Brain microvascular endothelial cell (primary cell): ENCODE measurements around the gene PAPPA2.
A peak's percentile ranks its signal among the peaks of the same experiment; 100 is the strongest.
"Not testable (repeated sequence)": the region's sequence is repeated elsewhere in the genome, so short reads cannot be mapped to it uniquely, and the experiment has no call there.

Experiments
- DNase-seq: peaks from one replicate; pipeline ENCODE4 v3.0.0-alpha.2; 2020
- H3K27ac ChIP-seq: fragments of 250-450 bp; sonication (Bioruptor Pico); 2 replicates; pipeline ENCODE4 v1.5.1; 2020; ENCODE audit warnings: mild to moderate bottlenecking, moderate library complexity
- H3K27me3 ChIP-seq: fragments of 250-450 bp; sonication (Bioruptor Pico); replicated peaks from 2 replicates; pipeline ENCODE4 v1.5.1; 2020; ENCODE audit warnings: mild to moderate bottlenecking
- H3K36me3 ChIP-seq: fragments of 250-450 bp; sonication (Bioruptor Pico); replicated peaks from 2 replicates; pipeline ENCODE4 v1.5.1; 2020; ENCODE audit warnings: mild to moderate bottlenecking
- H3K4me3 ChIP-seq: 2 replicates; pipeline ENCODE4 v1.5.1; 2011; ENCODE audit warnings: low read depth, mild to moderate bottlenecking, control low read depth, low read length, moderate library complexity
- in situ Hi-C: cut with HindIII; loops from 2 replicates; pipeline ENCODE4 v1.10.0; 2017; ENCODE audit warnings: low sequenced_read_pairs, low pct_ligation_motif_present
- TF ChIP-seq, protein P1 (sequence below): IDR thresholded peaks from 2 replicates; pipeline ENCODE4 v1.5.1; 2011; ENCODE audit warnings: low read depth, mild to moderate bottlenecking, moderate library complexity, low read length, control low read depth, inconsistent platforms; ENCODE audit errors: missing control alignments

Gene PAPPA2

DNA sequence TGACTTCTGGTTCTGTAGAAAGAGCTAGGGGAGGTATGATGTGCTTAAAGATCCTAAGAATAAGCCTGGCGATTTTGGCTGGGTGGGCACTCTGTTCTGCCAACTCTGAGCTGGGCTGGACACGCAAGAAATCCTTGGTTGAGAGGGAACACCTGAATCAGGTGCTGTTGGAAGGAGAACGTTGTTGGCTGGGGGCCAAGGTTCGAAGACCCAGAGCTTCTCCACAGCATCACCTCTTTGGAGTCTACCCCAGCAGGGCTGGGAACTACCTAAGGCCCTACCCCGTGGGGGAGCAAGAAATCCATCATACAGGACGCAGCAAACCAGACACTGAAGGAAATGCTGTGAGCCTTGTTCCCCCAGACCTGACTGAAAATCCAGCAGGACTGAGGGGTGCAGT, 93.3 kb downstream of the PAPPA2 start:
- H3K36me3 ChIP-seq: no peaks in the 10 kb centered on the region
- TF ChIP-seq, protein P1, sequence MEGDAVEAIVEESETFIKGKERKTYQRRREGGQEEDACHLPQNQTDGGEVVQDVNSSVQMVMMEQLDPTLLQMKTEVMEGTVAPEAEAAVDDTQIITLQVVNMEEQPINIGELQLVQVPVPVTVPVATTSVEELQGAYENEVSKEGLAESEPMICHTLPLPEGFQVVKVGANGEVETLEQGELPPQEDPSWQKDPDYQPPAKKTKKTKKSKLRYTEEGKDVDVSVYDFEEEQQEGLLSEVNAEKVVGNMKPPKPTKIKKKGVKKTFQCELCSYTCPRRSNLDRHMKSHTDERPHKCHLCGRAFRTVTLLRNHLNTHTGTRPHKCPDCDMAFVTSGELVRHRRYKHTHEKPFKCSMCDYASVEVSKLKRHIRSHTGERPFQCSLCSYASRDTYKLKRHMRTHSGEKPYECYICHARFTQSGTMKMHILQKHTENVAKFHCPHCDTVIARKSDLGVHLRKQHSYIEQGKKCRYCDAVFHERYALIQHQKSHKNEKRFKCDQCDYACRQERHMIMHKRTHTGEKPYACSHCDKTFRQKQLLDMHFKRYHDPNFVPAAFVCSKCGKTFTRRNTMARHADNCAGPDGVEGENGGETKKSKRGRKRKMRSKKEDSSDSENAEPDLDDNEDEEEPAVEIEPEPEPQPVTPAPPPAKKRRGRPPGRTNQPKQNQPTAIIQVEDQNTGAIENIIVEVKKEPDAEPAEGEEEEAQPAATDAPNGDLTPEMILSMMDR: no peak
- no peak overlapping the region for H3K4me3 ChIP-seq
- in situ Hi-C loops: no loop called here
- H3K27me3 ChIP-seq: no peaks in the 10 kb centered on the region
- H3K27ac ChIP-seq: no peak overlapping the region
- no peak for DNase-seq

DNA sequence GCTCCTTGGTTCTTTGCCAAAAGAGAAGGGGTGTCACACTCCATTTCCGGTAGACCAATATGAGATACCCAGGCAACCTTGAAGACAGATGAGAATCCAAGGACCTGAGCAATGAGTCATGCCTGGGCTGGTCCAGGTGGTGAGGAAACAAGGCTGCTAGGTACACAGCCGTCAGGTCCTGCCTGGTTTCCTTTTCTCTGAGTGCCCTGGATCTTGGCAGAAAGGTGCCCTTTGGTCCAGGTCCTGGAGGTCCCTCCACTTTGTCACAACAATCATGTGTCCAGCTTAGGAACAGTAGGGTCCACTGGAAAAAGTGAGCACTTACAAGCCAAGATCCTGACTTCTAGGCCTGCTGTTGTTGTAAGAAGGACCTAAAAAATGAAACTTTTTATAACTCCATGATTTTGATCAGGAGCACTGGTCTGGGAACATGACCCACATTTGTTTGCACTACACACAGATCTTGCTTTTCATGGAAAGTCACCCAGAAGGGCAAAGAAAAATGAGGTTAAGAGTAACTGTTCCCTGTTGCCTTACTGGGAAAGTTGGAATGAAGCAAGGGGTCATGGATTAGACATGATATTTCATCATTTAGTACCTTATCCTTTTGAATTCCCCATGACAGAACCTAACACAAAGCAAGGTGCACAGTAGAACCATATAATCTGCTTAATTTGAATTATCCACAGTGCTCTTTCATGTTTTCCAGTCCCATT, 94.7 kb downstream of the PAPPA2 start:
- Histone ChIP-seq H3K27me3 (no peaks in the 10 kb centered on the region), H3K36me3 (no peaks in the 10 kb centered on the region), H3K4me3 (no peak overlapping the region), H3K27ac (no peak overlapping the region)
- in situ Hi-C loops: no loop called here
- no peak for DNase-seq
- TF ChIP-seq, protein P1: no peak

DNA sequence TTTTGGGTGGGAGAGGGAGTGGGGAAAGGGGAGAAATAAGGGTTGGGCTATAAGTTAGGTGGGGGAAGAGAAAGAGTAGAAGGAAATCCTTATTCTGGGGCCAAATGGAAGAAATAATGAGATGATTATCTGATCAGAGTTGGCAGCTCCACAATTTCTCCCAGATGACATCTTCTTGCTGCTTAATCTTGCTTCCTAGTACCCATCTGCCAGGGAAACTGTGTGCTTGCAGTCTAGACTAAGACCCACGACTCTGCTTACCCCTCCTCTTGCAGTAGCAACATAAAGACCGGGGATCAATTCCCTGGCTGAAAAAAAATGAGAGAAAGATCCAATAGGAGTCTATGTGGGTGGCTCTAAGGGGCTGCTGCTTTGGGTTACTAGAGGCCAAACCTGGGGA, 95.6 kb downstream of the PAPPA2 start:
- TF ChIP-seq, protein P1: no peak

DNA sequence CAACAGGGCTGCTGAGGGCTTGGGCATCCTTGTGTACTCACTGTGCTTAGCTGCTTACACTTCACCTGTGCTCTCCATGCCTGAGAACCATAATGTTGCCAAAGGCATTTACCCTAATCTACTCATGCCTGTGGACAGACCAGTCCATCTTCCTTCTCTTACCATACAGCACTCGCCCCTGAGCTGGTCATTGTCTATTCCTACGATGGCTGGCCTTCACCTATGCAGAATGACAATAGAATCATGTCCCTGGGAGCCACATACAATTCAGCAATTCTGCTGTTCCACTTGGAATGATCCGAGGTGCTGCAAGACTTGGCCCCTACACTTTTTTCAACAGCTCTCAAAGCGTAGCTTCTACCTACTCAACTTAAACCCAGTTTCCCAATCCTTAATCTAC, 96.5 kb downstream of the PAPPA2 start:
- no peak overlapping the region for H3K27ac ChIP-seq
- no peaks in the 10 kb centered on the region for H3K27me3 ChIP-seq
- DNase-seq: no peak
- TF ChIP-seq, protein P1: no peak
- no peaks in the 10 kb centered on the region for H3K36me3 ChIP-seq
- in situ Hi-C loops: no loop called here
- H3K4me3 ChIP-seq: no peak overlapping the region

More for the DNA sequence above, 95.6 kb downstream of the PAPPA2 start:
- in situ Hi-C loops: no loop called here
- no peak overlapping the region for H3K27ac ChIP-seq
- H3K27me3 ChIP-seq: no peaks in the 10 kb centered on the region
- DNase-seq: no peak
- H3K4me3 ChIP-seq: no peak overlapping the region
- H3K36me3 ChIP-seq: no peaks in the 10 kb centered on the region

DNA sequence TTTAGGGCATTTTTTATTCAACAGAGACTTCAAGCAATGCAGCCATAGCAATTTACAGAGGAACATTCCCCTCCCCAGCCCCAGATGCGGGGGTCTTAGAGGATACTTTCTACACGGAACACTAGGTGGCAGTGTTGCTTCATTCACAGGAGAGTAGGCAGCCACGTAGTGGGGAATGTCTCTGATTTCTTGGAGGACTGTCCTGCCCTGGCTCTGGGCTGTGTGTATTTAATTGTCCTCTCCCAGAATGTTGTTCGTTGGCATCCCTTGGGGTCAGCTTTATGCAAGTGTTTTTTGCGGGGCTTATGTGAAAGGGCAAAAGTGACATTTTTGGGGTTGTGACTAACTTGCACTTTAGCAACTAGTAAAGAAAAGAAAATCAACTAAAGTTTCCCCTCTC, 96.9 kb downstream of the PAPPA2 start:
- Histone ChIP-seq H3K36me3 (no peaks in the 10 kb centered on the region), H3K4me3 (no peak overlapping the region), H3K27ac (no peak overlapping the region), H3K27me3 (no peaks in the 10 kb centered on the region)
- peak; percentile 9 for DNase-seq
- TF ChIP-seq, protein P1: peak; percentile 59
- in situ Hi-C loops: no loop called here

DNA sequence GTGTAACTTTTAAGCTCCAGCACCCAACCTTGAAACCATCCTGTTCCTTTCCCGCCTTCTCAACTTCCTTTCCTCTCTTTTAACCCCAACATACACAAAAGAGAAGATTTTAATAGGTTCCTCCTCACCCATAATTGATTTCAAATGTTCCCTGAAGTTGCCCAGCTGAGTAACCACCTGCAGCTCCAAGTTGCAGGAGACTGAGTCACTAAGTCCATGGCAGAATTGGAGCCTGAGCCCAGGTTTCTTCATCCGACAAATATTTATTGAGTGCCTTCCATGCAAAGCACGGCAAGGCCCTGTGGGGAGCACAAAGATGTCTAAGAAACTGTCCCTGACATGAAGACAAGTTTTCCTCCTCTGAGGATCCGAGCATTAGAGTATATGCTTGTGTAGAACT, 97.7 kb downstream of the PAPPA2 start:
- H3K36me3 ChIP-seq: no peaks in the 10 kb centered on the region
- in situ Hi-C loops: no loop called here
- DNase-seq: no peak
- H3K27ac ChIP-seq: no peak overlapping the region
- H3K4me3 ChIP-seq: no peak overlapping the region
- H3K27me3 ChIP-seq: no peaks in the 10 kb centered on the region
- TF ChIP-seq, protein P1: no peak

DNA sequence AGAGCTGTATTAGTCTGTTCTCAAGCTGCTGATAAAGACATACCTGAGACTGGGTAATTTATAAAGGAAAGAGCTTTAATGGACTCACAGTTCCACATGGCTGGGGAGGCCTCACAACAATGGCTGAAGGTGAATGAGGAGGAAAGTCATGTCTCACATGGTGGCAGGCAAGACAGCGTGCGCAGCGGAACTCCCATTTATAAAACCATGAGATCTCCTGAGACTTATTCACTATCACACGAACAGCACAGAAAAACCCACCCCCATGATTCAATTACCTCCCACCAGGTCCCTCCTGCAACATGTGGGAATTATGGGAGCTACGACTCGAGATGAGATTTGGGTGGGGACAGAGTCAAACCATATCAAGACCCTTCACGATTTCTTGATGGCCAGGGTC, 98.8 kb downstream of the PAPPA2 start:
- DNase-seq, in situ Hi-C loops, H3K4me3 ChIP-seq, H3K27ac ChIP-seq, H3K27me3 ChIP-seq, H3K36me3 ChIP-seq: not testable (repeated sequence)
